Hypothalamus (tissue), 51 donors: ENCODE results near the gene UBE2J1.

ENCODE experiments used
- DNase-seq, 51 donors: peaks; one replicate each; lab custom pipeline; 2025; lab: John Stamatoyannopoulos, UW

Gene UBE2J1

DNA sequence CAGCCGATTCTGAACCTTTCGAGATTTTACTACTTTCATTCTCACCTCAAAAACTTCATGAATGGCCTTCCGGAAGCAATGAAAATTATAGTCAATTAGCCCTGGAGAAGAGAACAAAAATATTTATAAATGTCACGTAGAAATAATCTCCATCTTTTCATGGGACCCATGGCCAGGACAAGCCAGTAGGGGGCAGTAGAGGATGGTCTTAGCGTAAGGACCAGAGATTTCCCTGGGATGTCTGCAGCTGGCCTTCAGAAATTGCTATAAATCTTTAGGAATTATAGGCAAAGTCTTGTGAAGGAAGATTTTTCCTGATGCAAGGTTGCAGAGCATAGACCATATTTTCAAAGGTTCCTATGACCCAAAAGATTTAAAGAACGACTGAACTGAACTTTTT, 15.6 kb upstream of the UBE2J1 start:
- DNase-seq = peak in 30 of 51 donors; percentile 3 to 73 (median 40)

DNA sequence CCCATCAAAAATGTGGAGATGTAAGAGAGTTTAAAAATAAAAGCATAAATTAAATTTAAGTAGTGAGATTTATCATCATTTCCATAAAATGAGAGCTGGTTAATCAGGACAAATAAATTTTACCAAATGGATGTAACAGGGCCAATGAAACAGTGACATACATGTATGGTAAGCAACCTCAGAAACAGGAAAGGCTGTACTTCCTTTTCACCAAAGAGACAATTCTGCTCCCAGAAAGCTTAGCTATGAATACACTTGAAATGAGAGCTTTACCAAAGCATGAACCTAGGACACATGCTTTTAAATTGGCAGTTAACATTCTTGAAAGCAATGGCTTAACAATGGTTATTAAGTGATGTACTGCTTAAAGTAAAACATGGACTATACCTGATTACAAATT, 12.1 kb upstream of the UBE2J1 start:
- DNase-seq = no peak

- no peak for DNase-seq
Observed at GRCh38 chr6:89361171-89361570, 8.6 kb upstream of the UBE2J1 start.

DNA sequence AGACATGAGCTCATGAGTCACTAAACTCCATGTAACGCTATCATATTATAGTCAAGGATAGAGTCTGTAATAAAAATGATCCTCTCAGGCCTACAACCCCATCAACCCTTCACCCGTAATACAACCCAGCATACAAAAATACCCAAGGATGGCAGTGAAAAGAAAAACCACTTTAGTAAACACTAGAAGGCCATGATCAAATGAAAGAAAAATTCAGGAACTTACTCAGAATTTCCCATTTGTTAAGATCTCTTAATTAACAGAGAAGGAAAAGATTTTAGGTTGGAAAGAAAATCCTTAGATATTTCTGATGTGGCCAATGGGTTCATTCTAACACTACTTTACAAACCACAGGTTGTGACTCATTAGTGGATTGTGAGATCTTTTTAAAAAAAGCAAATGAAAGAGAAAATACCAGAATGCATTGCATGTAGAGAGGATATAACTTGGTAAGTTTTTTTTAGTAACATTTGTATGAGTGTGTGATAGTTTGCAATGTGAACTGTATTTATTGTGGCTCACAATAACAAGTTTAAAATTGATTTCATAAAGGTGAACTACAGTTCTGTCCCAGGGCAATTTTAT, 8.0 kb upstream of the UBE2J1 start:
- no peak for DNase-seq

DNA sequence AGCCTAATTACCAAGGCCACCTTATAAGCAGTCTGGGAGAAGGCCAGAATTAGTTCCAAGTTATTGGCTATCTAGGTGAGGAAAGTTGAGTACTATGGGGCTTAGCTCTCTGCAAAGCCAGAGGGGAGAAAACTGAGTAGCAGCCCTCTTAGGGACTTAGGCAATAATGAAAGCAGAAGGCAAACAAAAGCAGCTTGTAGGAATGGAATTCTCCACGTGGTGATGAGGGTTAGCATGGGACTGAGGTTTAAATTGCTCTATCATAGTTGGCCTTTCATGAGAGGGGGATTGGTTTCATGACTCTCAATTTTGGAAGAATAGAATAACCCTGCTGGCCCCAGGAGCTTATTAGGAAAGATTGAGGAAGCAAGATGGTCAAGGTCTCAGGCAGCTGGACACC, 7.0 kb upstream of the UBE2J1 start:
- no peak for DNase-seq

DNA sequence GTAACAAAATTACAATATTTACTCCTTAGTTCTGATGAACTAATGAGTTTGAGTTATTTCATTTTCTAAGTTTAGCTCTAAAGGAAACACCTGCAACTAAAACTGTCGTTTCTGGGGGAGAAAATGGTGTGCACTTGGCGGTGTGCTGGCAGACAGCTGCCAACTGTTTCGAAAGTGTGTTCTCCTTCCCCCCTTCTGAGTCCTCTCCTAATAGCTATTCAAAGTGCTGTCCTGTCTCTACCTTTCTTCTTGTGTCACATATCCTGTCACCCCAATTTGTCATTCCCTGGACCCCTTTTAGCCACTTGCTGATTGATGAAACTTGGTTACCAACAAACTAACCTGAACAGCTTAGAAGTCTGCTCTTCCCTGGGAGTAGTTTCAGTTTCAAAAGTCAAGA, 4.9 kb upstream of the UBE2J1 start:
- DNase-seq = no peak

DNA sequence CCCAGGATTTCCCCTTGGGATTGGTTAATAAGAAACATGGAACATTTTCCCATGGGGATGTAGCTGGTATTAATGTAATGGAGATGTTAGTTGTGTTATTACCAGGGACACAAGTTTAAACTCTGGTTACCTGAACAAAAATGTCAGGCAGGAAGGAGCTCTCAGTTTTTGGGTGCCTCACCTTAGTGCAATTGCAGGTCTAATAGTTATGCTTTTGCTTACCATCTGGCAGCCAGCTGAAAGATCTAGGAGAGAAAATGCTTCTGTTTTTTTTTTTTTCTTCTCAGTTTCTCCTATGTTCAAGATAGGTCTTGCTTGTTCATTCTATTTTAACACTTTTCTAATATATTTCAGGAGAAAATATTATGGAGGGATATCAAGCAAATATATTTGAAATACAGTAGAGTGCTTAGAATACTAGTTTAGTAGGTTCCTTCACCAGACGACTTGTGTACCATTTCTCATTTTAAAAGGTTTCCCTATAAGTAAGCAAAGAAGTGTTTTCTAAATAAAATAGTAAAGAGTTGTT, 4.2 kb upstream of the UBE2J1 start:
- DNase-seq = no peak

DNA sequence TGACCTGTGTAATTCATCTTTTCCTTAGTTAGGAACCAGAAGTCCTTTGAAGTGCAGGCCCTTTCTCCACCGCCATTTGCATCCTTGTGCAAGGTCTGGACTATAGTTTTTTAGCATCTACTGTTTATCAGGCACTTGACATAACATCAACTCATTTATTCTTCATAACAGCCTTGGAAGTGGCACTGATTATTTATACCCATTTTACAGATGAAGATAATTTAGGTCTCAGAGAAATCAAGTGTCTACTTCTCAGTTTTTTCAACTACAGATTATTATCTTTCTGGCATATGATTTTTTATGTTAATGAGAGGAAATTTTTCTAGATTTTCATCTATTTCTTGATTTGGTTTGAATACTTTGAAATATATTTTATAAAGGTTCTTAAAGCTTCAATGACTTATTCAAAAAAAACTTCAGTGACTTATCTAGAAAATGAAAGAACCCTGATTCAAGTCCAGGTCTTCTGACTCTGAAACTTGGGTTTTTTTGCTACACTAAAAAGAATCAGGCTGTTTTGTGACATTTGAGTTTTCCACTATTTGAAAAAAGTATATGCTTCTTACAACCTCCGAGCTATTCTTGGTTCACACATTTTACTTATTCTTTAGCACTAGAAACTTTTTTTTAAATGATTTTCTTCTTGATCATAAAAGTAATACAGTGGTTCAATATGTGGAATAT, 3.1 kb upstream of the UBE2J1 start:
- DNase-seq = no peak

DNA sequence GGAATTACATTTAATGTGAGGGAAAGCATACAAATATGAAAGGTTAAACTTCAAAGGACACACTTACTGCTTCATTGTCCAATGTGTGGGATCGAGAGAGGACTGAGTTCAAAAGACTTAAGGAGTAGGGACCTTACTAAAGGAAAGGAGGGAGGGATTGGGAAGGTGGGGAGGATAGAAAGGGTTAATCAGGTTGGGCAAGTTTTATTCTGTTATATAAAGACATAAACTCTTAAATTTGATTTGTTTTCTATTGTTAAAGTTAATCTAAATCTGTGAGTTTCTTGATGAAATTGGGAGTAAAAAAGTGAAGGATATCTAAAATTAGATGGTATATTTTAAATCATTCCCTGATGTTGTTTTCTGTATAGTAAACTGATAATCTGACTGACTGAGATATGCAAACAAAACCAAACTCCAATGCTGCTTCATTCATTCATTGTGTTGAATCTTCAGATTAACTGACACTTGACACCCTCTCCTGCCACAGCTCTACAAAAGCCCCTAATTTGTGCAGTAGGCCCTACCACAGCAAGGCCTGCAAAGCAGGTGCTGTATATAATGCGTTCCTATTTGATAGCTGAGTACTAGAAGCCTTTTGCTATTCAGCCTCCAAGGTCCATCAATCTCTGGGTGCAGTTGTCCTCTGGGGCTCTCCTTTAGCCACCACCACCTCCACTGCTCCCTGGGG, 1.3 kb upstream of the UBE2J1 start:
- DNase-seq = no peak

DNA sequence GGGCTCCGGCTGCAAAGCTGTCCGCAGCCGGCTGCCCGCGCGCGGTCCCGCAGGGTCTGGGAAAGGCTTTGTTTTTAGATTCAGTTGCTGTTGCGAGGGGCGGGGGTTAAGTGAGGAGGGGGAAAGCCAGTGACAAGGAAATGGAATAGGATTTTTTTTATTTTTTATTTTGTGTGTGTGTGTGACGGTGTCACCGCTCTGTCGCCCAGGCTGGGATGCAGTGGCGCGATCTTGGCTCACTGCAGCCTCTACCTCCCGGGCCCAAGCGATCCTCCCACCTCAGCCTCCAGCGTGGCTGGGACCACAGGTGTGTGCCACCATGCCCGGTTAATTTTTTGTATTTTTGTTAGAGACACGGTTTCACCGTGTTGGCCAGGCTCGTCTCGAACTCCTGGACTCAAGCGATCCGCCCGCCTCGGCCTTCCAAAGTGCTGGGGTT, 615 bp upstream of the UBE2J1 start:
- peak in 1 of 51 donors; percentile 52 for DNase-seq

GRCh38 chr6:89351671-89352277, 748 bp downstream of the UBE2J1 start:
- DNase-seq = peak in 2 of 51 donors; percentile 72 to 75

- no peak for DNase-seq
Observed at GRCh38 chr6:89350281-89350966, 2.1 kb downstream of the UBE2J1 start.

DNA sequence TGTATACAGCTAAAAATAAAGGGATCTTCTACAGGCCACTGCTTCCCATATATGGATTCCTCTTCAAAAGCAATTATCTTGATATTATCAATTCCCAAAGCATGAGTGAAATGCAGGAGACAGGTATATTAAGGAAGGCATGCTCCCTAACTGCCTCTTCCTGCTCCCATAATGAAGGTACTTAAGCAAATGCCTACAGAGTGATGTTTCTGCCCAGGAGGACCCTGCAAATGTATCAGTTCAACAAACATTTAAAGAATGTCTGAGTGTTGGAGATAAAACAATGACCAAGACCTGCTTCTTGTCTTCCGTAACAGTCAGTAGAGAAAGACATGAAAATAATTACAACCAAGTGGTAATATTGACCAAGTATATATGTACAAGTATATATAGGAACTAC, 4.2 kb downstream of the UBE2J1 start:
- DNase-seq = no peak

DNA sequence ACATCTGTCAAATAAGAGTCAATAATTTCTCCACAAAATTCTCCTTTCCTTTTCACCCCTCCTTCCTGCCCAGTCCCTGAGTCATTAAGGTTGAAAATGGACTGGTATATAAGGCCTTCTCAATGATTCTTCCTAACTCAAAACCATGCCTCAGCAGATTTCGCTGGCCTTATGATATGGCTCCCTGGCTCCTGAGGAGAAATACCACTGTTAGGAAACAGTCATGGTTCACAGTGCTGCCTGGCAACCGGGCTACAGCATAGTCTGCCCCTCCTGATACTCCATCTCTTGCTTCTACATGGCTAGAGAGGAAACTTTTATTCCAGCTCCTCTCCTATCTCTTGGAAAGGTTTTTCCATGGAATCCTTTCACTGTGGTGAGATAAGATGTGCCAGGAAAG, 4.7 kb downstream of the UBE2J1 start:
- no peak for DNase-seq

DNA sequence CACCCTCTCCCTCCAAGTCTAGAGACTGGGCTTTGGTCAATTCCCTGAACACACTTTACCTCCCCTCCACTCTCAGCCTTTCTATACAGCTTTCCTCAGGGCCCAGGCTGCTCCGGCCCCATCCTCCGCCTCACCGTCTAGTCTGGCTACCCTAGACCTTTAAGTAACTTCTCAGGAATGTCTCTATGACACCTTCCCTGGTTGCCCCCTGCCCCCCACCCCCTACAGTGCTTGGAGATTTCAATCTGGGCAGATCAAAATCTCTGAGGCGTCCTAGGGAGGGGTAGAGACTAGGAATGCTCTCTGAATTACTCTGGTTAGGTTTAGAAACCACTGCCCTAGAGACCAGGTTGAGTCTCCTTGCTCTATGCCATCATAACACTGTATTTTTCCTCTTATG, 6.1 kb downstream of the UBE2J1 start:
- DNase-seq = no peak

GRCh38 chr6:89339565-89339964, 13.0 kb downstream of the UBE2J1 start:
- no peak for DNase-seq

GRCh38 chr6:89335164-89335563, 17.4 kb downstream of the UBE2J1 start:
- no peak for DNase-seq

DNA sequence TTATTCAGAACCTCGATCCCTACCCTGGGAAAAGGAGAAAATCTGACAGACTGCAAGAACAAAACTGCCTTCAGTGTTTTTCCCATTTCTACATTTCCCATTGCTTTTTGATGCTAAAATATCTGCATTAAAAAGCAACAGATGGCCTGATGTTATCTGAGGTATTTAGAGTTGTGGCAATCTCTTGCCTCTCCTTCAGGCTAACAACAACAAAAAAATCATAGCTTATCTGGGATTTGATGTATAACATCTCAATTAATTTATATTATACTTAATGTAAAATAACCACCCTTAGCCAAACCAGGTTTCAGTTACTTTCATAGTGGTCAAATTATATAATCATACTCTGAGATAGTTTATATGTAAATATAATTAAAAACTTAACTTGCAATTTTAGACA, 21.6 kb downstream of the UBE2J1 start:
- DNase-seq = no peak

DNA sequence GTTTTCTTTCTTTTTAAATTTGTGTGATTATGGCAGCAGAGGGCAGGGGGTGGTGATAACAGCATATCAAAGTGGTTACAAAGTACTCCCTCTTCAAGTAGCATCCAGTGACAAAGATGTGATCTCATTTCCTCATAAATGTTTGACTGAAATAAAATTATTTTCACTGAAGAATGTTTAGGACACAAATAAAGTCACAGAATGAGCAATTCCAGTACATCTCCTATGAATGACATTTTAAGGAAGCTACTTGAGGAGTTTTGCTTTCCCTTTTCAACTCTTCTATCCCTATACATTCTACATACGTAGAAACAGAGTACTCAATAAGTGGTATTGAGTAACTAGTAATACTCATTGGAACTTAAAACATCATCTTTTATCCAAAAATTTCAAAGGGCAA, 23.5 kb downstream of the UBE2J1 start:
- no peak for DNase-seq

- no peak for DNase-seq
Observed at GRCh38 chr6:89324304-89324703, 28.2 kb downstream of the UBE2J1 start.

DNA sequence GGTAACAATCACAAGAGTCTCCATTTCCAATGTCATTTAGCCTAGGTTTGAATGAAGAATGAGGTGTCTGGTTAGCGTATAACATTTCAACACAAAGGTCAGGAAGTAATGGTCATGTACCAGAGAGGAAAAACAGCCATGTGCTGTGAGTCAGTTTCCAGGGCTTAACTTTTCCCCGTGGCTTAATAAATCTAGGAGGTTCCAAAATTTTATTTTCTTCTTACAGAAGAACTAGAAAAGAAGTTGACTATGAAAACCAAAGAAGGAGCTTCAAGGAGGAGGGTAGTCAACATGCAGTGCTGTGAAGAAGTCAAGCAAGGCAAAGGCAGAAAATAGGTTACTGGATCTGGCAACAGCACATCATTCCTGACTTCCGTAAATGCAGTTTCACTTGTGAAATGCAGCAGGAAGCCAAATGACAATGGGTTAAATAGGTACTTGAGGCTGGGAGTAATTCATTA, 29.0 kb downstream of the UBE2J1 start:
- DNase-seq = no peak
